Activated T-cell treated with anti-CD3 and anti-CD28 coated beads, Interleukin-2, amount 50 U/mL, for 48 hours (primary cell): ENCODE measurements around the gene CBX5.
A peak's percentile ranks its signal among the peaks of the same experiment; 100 is the strongest.
"Not testable (repeated sequence)": the region's sequence is repeated elsewhere in the genome, so short reads cannot be mapped to it uniquely, and the experiment has no call there.

ENCODE experiments used
- DNase-seq, 2 experiments: peaks; one replicate each; pipeline ENCODE4 v3.0.0-alpha.2; 2020

Gene CBX5

GRCh38 chr12:54279632-54280467 lies at the start of gene CBX5:
Gene CBX5, minus strand, starts transcription at chr12:54280122. Its CDS starts 22,472 bp downstream, at chr12:54257650.
- peak; percentile 99 to 100 for DNase-seq

DNA sequence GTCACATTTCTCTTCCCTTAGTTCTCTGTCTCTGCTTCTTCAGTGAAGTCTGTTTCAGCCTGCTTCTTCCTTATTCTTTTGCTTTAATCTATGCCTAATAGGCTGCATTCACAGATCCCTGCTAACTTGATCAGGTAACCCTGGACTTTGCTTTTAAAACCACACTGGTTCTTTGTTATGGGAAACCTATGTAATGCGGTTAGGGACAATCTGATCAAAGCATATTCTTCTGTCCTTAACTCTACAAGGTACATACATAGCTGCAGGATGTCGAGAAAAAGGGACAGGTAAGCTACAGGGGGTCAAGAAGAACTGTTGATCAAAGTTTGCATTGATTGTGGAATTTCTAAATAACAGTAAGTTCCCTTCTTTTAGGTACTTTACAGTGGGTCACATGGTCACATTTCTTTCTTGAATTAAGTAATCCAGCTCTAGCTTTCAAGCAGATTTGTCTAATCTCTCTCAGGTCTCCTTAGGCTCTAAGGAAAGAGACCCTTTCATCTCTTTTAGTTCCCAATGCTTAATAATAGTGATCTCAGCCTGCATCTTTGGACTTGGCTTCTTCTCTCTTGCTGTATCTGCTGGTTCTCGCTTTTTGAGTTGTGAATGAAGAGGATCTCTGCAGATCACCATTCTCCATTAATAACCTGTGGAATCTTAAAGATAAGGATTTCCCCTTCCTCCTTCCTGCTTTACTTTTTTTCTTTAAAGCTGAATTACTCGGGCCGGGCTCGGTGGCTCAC lies 48.8 kb upstream of the CBX5 start:
- no peak for DNase-seq

DNA sequence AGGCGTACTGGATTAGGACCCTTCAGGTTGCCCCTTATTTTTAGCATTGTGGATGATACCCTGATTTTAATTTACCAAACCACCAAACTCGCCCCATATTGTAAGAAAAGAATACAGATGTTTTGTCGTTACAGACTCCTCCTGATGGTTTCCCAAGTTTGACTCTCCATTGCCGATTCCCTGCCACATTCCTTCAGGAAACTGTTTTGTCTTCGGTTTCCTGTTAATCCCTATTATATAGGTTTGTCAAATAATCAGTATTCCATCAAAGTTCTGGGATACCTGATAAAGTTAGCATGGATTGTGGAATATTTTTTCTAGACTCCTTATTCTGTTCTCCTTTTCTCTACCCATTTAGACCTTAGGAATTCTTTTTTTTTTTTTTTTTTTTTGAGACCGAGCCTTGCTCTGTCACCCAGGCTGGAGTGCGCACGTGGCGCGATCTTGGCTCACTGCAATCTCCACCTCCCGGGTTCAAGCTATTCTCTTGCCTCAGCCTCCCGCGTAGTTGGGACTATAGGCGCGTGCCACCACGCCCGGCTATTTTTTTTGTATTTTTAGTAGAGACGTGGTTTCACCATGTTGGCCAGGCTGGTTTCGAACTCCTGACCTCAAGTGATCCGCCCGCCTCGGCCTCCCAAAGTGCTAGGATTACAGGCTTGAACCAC lies 45.7 kb upstream of the CBX5 start:
- DNase-seq, result not testable (repeated sequence)

DNA sequence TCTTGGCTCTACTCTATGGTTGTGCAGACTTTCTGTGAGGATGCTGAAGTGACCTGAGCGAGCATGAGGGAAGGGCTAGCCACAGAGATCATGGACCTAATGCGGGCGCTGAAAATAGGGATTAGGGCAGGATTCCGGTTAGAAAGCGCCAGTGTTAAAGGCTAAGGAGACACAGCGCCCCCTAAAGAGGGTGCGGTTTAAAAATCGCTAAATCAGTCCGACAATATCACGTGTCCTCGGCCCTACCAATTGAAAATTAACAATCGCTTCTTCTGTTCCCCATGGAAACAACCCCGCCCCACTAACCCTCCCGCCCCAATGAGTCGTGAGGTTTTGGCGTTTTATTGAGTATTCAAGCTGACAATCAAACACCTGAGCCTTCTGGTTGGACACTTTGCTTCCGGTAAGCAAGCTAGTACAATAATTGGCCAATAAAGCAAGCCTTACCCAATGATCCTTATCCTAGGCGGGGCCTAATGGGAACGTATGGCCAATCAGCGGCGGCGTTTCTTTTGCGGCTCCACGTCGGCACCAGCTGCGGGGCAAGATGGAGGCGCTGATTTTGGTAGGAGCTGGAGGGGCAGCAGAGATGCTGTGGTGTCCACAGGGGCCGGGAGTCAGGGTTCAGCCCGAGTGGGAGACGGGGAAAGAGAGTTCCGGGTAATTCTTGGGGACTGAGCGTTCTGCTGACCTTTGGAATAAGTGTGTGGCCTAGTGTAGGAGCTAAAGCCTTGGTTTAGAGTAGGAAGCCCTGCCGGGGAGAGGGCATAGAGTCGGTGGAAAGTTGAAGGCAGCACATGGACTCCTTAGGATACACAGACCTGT lies 44.9 kb upstream of the CBX5 start, which contains the start of gene COPZ1:
Gene COPZ1 (plus strand): TSS at position 515 of the 825 bp plus-strand sequence. CDS start 33 bp downstream, at position 548.
- peak; percentile 93 to 95 for DNase-seq

GRCh38 chr12:54321363-54321762 lies 41.4 kb upstream of the CBX5 start:
- DNase-seq, result no peak

- not testable (repeated sequence) for DNase-seq
These were observed 32.4 kb upstream of the CBX5 start for GRCh38 chr12:54312309-54312708.

DNA sequence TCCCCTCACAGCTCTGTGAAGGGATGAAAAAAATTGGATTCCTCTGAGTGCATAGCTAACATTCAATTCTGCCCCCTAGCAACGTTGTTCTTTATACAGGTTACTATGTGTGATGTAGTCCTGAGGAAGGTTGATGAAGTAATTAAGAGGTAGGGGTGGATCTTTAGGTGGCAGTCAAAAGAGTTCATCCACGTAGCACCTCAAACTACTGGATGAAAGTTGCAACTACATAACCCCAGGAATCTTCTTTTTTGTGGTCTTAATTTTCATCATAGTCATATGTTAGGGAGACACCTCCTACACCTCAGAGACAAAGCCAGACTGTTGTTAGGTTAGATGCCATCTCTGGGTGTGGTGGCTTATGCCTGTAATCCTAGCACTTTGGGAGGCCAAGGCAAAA lies 31.1 kb upstream of the CBX5 start:
- DNase-seq, result no peak

GRCh38 chr12:54306925-54307741 lies 27.2 kb upstream of the CBX5 start:
- peak; percentile 40 to 55 for DNase-seq

DNA sequence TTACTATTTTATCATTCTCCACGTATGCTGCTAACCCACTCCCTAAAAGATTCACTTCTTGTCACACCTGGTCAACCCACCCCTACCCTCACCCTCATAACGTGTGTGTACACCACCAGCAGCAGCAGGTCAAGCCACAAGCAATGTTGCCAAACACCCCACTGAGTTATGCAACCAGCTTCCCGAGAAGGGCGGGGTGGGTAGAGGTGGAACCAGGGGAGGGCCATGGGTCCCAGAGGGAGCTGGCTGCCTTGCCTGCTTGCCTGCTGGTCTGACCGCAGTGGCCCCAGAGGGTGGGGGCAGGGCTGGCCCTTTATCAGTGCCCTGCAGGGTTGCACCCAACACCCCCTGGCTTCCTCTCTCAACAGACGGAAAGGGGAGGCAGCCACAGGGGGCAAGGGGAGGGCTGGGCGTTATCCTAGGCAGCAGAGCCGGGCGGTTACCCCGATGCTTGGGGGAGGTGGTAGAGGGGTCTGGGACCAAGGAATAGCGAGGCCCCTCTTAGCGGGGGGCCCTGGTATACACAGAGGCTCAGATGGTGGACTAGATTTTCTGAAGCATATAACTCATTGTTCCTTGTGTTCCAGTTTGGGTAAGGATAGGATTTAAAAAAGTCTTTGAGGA lies 24.4 kb upstream of the CBX5 start:
- no peak for DNase-seq

GRCh38 chr12:54303640-54304039 lies 23.7 kb upstream of the CBX5 start:
- DNase-seq, result no peak

DNA sequence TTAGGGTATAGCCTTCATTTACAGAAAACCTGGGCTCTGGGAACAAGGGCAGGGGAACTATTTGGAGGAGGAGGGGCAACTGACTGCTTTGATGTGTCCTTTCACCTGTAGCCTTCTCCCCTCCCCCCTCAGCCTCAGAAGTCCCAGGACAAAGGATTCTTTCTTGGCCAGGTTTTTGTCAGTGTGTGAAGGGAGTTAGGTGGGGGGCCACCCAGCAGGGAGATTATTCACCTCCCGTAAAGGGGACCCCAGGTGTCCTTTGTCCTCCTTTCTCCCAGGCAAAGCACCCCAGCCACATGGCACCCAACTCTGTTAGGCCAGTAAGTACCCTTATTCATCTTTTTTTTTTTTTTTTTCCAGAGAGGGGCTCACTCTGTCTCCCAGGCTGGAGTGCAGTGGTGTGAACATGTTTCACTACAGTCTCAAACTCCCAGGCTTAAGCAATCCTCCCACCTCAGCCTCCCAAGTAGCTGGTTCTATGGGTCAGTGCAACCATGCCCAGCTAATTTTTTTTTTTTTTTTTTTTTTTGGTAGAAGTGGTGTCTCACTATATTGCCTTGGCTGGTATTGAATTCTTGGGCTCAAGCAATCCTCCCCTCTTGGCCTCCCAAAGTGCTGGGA lies 21.6 kb upstream of the CBX5 start:
- DNase-seq, result no peak

DNA sequence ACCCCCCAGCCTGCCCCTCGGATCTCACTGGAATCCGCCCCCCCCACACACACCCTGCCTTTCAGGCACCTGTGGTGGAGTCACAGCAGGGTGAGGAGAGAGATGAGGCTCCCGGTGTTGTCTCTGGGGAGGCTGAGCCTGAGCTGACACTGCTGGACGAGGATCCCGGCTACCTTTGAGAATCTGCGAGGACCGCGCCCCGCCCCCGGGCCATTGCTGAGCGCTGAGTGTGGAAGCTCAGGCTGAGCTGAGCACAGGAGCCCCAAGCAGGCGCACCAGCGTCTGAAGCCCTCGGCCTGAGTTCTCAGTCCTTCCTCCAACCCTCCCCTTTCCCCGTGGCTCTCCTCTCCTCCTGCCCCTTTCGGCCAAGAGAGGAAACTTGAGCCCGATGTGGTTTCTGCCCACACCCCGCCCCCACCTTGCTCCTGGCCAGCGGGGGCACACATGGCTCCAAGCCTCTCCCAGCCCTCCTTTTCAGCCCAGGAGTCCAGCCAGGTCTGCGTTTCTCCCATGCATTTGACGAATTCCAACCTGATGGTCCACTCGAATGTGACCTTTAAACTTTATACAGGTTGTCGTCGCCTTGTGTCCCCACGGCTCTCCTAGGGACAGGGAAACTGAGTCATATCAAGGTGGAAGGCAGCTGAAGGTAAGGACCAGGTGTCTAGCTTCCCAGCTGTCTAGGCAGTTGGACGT lies 21.0 kb upstream of the CBX5 start, which contains the start of gene NFE2:
Gene NFE2 (minus strand): TSS at position 284 of the 696 bp plus-strand sequence. CDS start 5,767 bp downstream, outside the sequence.
- peak; percentile 46 to 52 for DNase-seq

GRCh38 chr12:54300225-54300731 lies 20.4 kb upstream of the CBX5 start:
- DNase-seq, result no peak

DNA sequence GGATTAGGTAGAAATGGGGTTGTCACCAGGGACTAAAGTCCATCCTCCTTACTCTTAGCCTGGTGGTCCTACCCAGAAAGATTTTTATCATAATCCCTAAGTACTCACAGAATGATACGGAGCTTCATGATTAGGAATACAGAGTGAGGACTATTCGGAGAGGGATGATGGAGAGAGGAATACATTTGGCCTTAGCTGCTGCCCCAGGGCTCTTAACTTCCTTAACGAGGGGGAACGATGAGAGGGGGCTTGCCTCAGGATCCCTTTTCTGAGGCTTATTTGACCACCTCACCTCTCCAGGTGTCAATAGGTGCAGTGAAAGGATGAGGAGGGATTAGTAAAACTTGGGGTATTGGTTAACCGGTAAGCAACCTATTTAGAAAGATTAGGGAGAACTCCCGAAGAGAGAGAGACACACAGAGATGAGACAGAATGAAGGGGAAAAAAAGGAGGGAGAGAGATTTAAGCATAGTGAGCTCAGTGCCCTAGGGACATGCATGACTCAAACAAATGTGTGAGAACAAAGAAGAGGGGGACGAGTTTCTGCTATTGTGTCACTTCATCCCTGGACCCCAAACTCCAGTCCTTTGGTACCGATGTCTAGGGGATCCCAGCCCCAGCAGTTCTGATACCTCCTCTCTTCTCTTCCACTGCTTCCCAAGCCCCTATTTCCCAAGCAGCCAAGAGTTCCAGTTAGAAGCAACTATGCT lies 19.7 kb upstream of the CBX5 start:
- DNase-seq, result no peak

- no peak for DNase-seq
These were observed 19.0 kb upstream of the CBX5 start for GRCh38 chr12:54298904-54299303.

DNA sequence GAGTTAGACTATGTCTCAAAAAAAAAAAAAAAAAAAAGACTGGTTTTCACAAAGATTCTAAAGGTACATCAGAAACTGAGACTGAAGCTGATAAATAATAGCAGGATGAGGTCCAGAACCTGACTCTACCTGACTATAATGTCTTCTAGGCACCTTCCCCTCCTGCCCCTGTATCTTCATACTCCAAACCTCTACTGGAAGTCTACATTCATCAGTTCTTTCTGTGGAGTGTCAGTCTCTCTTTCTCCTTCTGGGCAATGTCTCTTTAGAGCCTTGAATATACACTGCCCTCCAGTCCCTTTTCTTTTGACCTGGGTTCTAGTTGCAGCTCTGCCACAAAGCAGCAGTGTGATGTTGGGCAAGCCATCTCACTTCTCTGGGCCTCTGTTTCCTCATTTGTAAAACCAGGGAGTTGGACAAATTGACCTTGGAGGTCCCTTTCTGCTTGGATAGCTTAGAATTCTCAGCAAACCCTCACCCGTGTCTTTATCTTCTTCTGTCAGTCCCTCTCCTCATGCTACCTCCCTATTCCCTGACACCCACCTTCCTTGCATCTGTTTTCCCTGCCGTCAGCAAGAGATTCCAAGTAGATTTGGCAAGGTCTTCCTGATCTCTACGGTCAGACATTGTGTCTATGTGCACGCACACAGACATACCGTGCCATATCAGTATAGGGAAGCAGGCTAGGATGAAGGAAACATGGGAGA lies 16.6 kb upstream of the CBX5 start:
- no peak for DNase-seq

- no peak for DNase-seq
These were observed 15.1 kb upstream of the CBX5 start for GRCh38 chr12:54294953-54295566.
